WERI-Rb-1 (cell line): ENCODE data around the gene SDC4.

ENCODE experiments used
- DNase-seq: peaks from one replicate; pipeline ENCODE4 v3.0.0-alpha.2; 2020
- H3K27ac ChIP-seq: fragments of 250-450 bp; sonication (Bioruptor Pico); 2 replicates; pipeline ENCODE4 v1.5.1; 2020; ENCODE audit warnings: mild to moderate bottlenecking, moderate library complexity
- H3K27me3 ChIP-seq: fragments of 250-450 bp; sonication (Bioruptor Pico); 2 replicates; pipeline ENCODE4 v1.5.1; 2021; ENCODE audit warnings: mild to moderate bottlenecking, low read depth, moderate library complexity; ENCODE audit not compliant: insufficient read depth, severe bottlenecking
- H3K36me3 ChIP-seq: fragments of 250-450 bp; sonication (Bioruptor Pico); 2 replicates; pipeline ENCODE4 v1.5.1; 2020; ENCODE audit warnings: mild to moderate bottlenecking, moderate library complexity
- H3K4me3 ChIP-seq: 2 replicates; pipeline ENCODE4 v1.5.1; 2011; ENCODE audit warnings: low read depth, mild to moderate bottlenecking, control low read depth, low read length
- H3K9me3 ChIP-seq: fragments of 250-450 bp; sonication (Bioruptor Pico); 2 replicates; pipeline ENCODE4 v1.5.1; 2021; ENCODE audit warnings: mild to moderate bottlenecking, moderate library complexity; ENCODE audit not compliant: severe bottlenecking
- CTCF ChIP-seq: IDR thresholded peaks from 2 replicates; pipeline ENCODE4 v1.5.1; 2011; ENCODE audit warnings: low read depth, mild to moderate bottlenecking, control low read depth, inconsistent platforms, low read length

Gene SDC4

GRCh38 chr20:45305262-45305661, 43.0 kb downstream of the SDC4 start:
- Histone ChIP-seq H3K9me3 (no peaks in the 10 kb centered on the region), H3K36me3 (no peaks in the 10 kb centered on the region), H3K4me3 (no peak overlapping the region), H3K27me3 (no peaks in the 10 kb centered on the region), H3K27ac (no peak overlapping the region)
- DNase-seq: no peak
- no peak for TF ChIP-seq CTCF

GRCh38 chr20:45304464-45304999, 43.7 kb downstream of the SDC4 start:
- DNase-seq: no peak
- TF ChIP-seq CTCF: no peak
- H3K27me3 ChIP-seq: no peaks in the 10 kb centered on the region
- no peak overlapping the region for H3K27ac ChIP-seq
- no peaks in the 10 kb centered on the region for H3K36me3 ChIP-seq
- H3K4me3 ChIP-seq: no peak overlapping the region
- no peaks in the 10 kb centered on the region for H3K9me3 ChIP-seq

GRCh38 chr20:45303586-45304463, 44.4 kb downstream of the SDC4 start:
- no peak for DNase-seq
- Histone ChIP-seq H3K4me3 (no peak overlapping the region), H3K27me3 (no peaks in the 10 kb centered on the region), H3K27ac (no peak overlapping the region), H3K9me3 (no peaks in the 10 kb centered on the region), H3K36me3 (no peaks in the 10 kb centered on the region)
- no peak for TF ChIP-seq CTCF

GRCh38 chr20:45301824-45302271, 46.4 kb downstream of the SDC4 start:
- no peak overlapping the region for H3K27ac ChIP-seq
- no peaks in the 10 kb centered on the region for H3K36me3 ChIP-seq
- no peak overlapping the region for H3K4me3 ChIP-seq
- no peaks in the 10 kb centered on the region for H3K27me3 ChIP-seq
- TF ChIP-seq CTCF: no peak
- no peak for DNase-seq
- H3K9me3 ChIP-seq: no peaks in the 10 kb centered on the region

GRCh38 chr20:45300961-45301360, 47.3 kb downstream of the SDC4 start:
- peak; percentile 84 for DNase-seq
- Histone ChIP-seq H3K4me3 (no peak overlapping the region), H3K9me3 (no peaks in the 10 kb centered on the region), H3K36me3 (no peaks in the 10 kb centered on the region), H3K27me3 (no peaks in the 10 kb centered on the region), H3K27ac (no peak overlapping the region)
- peak; percentile 83 for TF ChIP-seq CTCF
